Measurements from ENCODE around the gene ZCCHC3. TPM values are rescaled to one million over a fixed set of nuclear protein-coding genes. Genes with fewer than 3 reads are reported as not detected.

Gene ZCCHC3
- total and polyA plus RNA-seq, 2 donors (not counting 1 experiment from before 2014, with no cell fraction given), result 8.7 to 11.6 TPM

- H3K79me2 ChIP-seq (ENCODE audit: control insufficient read depth, insufficient read depth, low read length), result no peaks in the 10 kb centered on the region
- no peaks in the 10 kb centered on the region for H3K4me1 ChIP-seq (ENCODE audit: control insufficient read depth, extremely low read depth, insufficient read depth, low read length)
- no peak overlapping the region for H3K4me2 ChIP-seq (ENCODE audit: extremely low read depth, insufficient read depth, low read length)
- DNase-seq (ENCODE audit: low read depth in 2 of 2), result no peak
- H3K27ac ChIP-seq (ENCODE audit: insufficient read depth, low read length), result no peak overlapping the region
- no peak overlapping the region for H3K4me3 ChIP-seq (replicated peaks in 1 of 4; ENCODE audit: control extremely low read depth in 1 of 4, insufficient read depth in 1 of 4, low read depth in 3 of 4, low read length in 4 of 4)
- TF ChIP-seq EZH2 (IDR thresholded peaks at IDR 0.05; ENCODE audit: low read length, missing control alignments), result no peak
- TF ChIP-seq, protein P1, sequence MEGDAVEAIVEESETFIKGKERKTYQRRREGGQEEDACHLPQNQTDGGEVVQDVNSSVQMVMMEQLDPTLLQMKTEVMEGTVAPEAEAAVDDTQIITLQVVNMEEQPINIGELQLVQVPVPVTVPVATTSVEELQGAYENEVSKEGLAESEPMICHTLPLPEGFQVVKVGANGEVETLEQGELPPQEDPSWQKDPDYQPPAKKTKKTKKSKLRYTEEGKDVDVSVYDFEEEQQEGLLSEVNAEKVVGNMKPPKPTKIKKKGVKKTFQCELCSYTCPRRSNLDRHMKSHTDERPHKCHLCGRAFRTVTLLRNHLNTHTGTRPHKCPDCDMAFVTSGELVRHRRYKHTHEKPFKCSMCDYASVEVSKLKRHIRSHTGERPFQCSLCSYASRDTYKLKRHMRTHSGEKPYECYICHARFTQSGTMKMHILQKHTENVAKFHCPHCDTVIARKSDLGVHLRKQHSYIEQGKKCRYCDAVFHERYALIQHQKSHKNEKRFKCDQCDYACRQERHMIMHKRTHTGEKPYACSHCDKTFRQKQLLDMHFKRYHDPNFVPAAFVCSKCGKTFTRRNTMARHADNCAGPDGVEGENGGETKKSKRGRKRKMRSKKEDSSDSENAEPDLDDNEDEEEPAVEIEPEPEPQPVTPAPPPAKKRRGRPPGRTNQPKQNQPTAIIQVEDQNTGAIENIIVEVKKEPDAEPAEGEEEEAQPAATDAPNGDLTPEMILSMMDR (conservative IDR thresholded peaks at IDR 0.05 in 1 of 2, IDR thresholded peaks at IDR 0.05 in 1 of 2; ENCODE audit: low read depth in 1 of 2, low read length in 2 of 2), result no peak
- no peaks in the 10 kb centered on the region for H3K9me3 ChIP-seq (ENCODE audit: control insufficient read depth, insufficient read depth, low read depth, low read length)
- H4K20me1 ChIP-seq (ENCODE audit: control insufficient read depth, extremely low read depth, insufficient read depth, low read length), result no peaks in the 10 kb centered on the region
- H3K9ac ChIP-seq (ENCODE audit: insufficient read depth, low read length), result no peak overlapping the region
- H3K27me3 ChIP-seq (ENCODE audit: control insufficient read depth, insufficient read depth, low read length), result no peaks in the 10 kb centered on the region
- H2AFZ ChIP-seq (ENCODE audit: low read length), result no peak overlapping the region
- H3K36me3 ChIP-seq (ENCODE audit: control insufficient read depth, insufficient read depth, low read length), result no peaks in the 10 kb centered on the region
Measured at GRCh38 chr20:276620-277495, 20.5 kb upstream of the ZCCHC3 start.

GRCh38 chr20:277496-277781, 19.9 kb upstream of the ZCCHC3 start:
- no peaks in the 10 kb centered on the region for H4K20me1 ChIP-seq (ENCODE audit: control insufficient read depth, extremely low read depth, insufficient read depth, low read length)
- H3K27me3 ChIP-seq (ENCODE audit: control insufficient read depth, insufficient read depth, low read length), result no peaks in the 10 kb centered on the region
- no peak for TF ChIP-seq EZH2 (IDR thresholded peaks at IDR 0.05; ENCODE audit: low read length, missing control alignments)
- TF ChIP-seq, protein P1 (conservative IDR thresholded peaks at IDR 0.05 in 1 of 2, IDR thresholded peaks at IDR 0.05 in 1 of 2; ENCODE audit: low read depth in 1 of 2, low read length in 2 of 2), result no peak
- H3K4me2 ChIP-seq (ENCODE audit: extremely low read depth, insufficient read depth, low read length), result no peak overlapping the region
- H3K9ac ChIP-seq (ENCODE audit: insufficient read depth, low read length), result no peak overlapping the region
- H3K4me1 ChIP-seq (ENCODE audit: control insufficient read depth, extremely low read depth, insufficient read depth, low read length), result no peaks in the 10 kb centered on the region
- H3K79me2 ChIP-seq (ENCODE audit: control insufficient read depth, insufficient read depth, low read length), result no peaks in the 10 kb centered on the region
- no peak overlapping the region for H3K27ac ChIP-seq (ENCODE audit: insufficient read depth, low read length)
- H3K4me3 ChIP-seq (replicated peaks in 1 of 4; ENCODE audit: control extremely low read depth in 1 of 4, insufficient read depth in 1 of 4, low read depth in 3 of 4, low read length in 4 of 4), result no peak overlapping the region
- no peaks in the 10 kb centered on the region for H3K36me3 ChIP-seq (ENCODE audit: control insufficient read depth, insufficient read depth, low read length)
- no peak overlapping the region for H2AFZ ChIP-seq (ENCODE audit: low read length)
- no peaks in the 10 kb centered on the region for H3K9me3 ChIP-seq (ENCODE audit: control insufficient read depth, insufficient read depth, low read depth, low read length)
- DNase-seq (ENCODE audit: low read depth in 2 of 2), result no peak

GRCh38 chr20:278181-278580, 19.2 kb upstream of the ZCCHC3 start:
- H3K4me3 ChIP-seq (replicated peaks in 1 of 4; ENCODE audit: control extremely low read depth in 1 of 4, insufficient read depth in 1 of 4, low read depth in 3 of 4, low read length in 4 of 4), result no peak overlapping the region
- H3K79me2 ChIP-seq (ENCODE audit: control insufficient read depth, insufficient read depth, low read length), result no peaks in the 10 kb centered on the region
- no peak overlapping the region for H3K9ac ChIP-seq (ENCODE audit: insufficient read depth, low read length)
- no peak for DNase-seq (ENCODE audit: low read depth in 2 of 2)
- no peak overlapping the region for H3K4me2 ChIP-seq (ENCODE audit: extremely low read depth, insufficient read depth, low read length)
- no peaks in the 10 kb centered on the region for H3K27me3 ChIP-seq (ENCODE audit: control insufficient read depth, insufficient read depth, low read length)
- no peaks in the 10 kb centered on the region for H3K4me1 ChIP-seq (ENCODE audit: control insufficient read depth, extremely low read depth, insufficient read depth, low read length)
- no peaks in the 10 kb centered on the region for H3K9me3 ChIP-seq (ENCODE audit: control insufficient read depth, insufficient read depth, low read depth, low read length)
- no peaks in the 10 kb centered on the region for H3K36me3 ChIP-seq (ENCODE audit: control insufficient read depth, insufficient read depth, low read length)
- no peak for TF ChIP-seq EZH2 (IDR thresholded peaks at IDR 0.05; ENCODE audit: low read length, missing control alignments)
- TF ChIP-seq, protein P1 (conservative IDR thresholded peaks at IDR 0.05 in 1 of 2, IDR thresholded peaks at IDR 0.05 in 1 of 2; ENCODE audit: low read depth in 1 of 2, low read length in 2 of 2), result no peak
- no peak overlapping the region for H2AFZ ChIP-seq (ENCODE audit: low read length)
- no peak overlapping the region for H3K27ac ChIP-seq (ENCODE audit: insufficient read depth, low read length)
- no peaks in the 10 kb centered on the region for H4K20me1 ChIP-seq (ENCODE audit: control insufficient read depth, extremely low read depth, insufficient read depth, low read length)

Measured in fibroblast of lung (primary cell).